ENCODE data around the gene SSC5D.
"Not testable (repeated sequence)": the region's sequence is repeated elsewhere in the genome, so short reads cannot be mapped to it uniquely, and the experiment has no call there.

The SSC5D gene

GRCh38 chr19:55528030-55528803, 40.0 kb downstream of the SSC5D start:
- no peak for TF ChIP-seq CTCF (IDR thresholded peaks at IDR 0.05; ENCODE audit: control extremely low read depth, extremely low read depth, low read depth, missing control alignments)
- ChIA-PET CTCF (no interaction called here), POLR2A (no interaction called here)
- no peak for DNase-seq (ENCODE audit: extremely low spot score)

GRCh38 chr19:55529636-55530234, 41.5 kb downstream of the SSC5D start:
- POLR2A ChIA-PET = no interaction called here
- no peak for DNase-seq (ENCODE audit: extremely low spot score)
- CTCF ChIA-PET = interaction anchor here (1.0 kb wide), 1 partner anchor 102 kb away, joined by 3 read pairs; no protein-coding TSS in a partner anchor

GRCh38 chr19:55530996-55531395, 42.8 kb downstream of the SSC5D start:
- no peak for DNase-seq (ENCODE audit: extremely low spot score)
- ChIA-PET CTCF (interaction anchor here (0.7 to 1.5 kb wide), 3 partner anchors 8 to 100 kb away, joined by 3 to 6 read pairs (median 3); no protein-coding TSS in a partner anchor), POLR2A (interaction anchor here (0.6 kb wide), 1 partner anchor 77 kb away, joined by 4 read pairs; no protein-coding TSS in a partner anchor)
- TF ChIP-seq CTCF (IDR thresholded peaks at IDR 0.05; ENCODE audit: control extremely low read depth, extremely low read depth, low read depth, missing control alignments) = no peak

More at GRCh38 chr19:55529636-55530234, 41.5 kb downstream of the SSC5D start:
- no peak for TF ChIP-seq CTCF (IDR thresholded peaks at IDR 0.05; ENCODE audit: control extremely low read depth, extremely low read depth, low read depth, missing control alignments)

GRCh38 chr19:55534280-55534679, 46.0 kb downstream of the SSC5D start:
- DNase-seq (ENCODE audit: extremely low spot score); POLR2A ChIA-PET: not testable (repeated sequence)
- CTCF ChIA-PET = interaction anchor here (1.3 to 1.7 kb wide), 2 partner anchors 26 to 30 kb away, joined by 3 to 6 read pairs; no protein-coding TSS in a partner anchor

GRCh38 chr19:55535173-55535964, 47.1 kb downstream of the SSC5D start:
- no peak for TF ChIP-seq CTCF (IDR thresholded peaks at IDR 0.05; ENCODE audit: control extremely low read depth, extremely low read depth, low read depth, missing control alignments)
- ChIA-PET POLR2A (no interaction called here), CTCF (interaction anchor here (1.0 to 1.4 kb wide), 3 partner anchors 25 to 36 kb away, joined by 3 to 4 read pairs (median 4); no protein-coding TSS in a partner anchor)
- no peak for DNase-seq (ENCODE audit: extremely low spot score)

GRCh38 chr19:55535965-55536350, 47.7 kb downstream of the SSC5D start:
- no peak for TF ChIP-seq CTCF (IDR thresholded peaks at IDR 0.05; ENCODE audit: control extremely low read depth, extremely low read depth, low read depth, missing control alignments)
- CTCF ChIA-PET = interaction anchor here (1.0 to 1.4 kb wide), 2 partner anchors 32 to 35 kb away, joined by 4 read pairs; no protein-coding TSS in a partner anchor
- POLR2A ChIA-PET = no interaction called here

More at GRCh38 chr19:55535965-55536350, 47.7 kb downstream of the SSC5D start:
- DNase-seq (ENCODE audit: extremely low spot score) = no peak
